Measurements from ENCODE around the gene C5orf46. TPM values are rescaled to one million over a fixed set of nuclear protein-coding genes. Genes with fewer than 3 reads are reported as not detected.
A peak's percentile ranks its signal among the peaks of the same experiment; 100 is the strongest.

The C5orf46 gene
- total and polyA plus RNA-seq, 9 of the 15 experiments (the other 6 are each of a cell fraction or from before 2014, with no cell fraction given): not detected

- ChIA-PET CTCF (ENCODE audit: low intra/inter-chr PET ratio) (interaction anchor here (1.2 to 1.3 kb wide), 2 partner anchors 77 to 870 kb away, joined by 3 read pairs; no protein-coding TSS in a partner anchor), POLR2A (no interaction called here)
- Histone ChIP-seq H3K9me3 (replicated peaks; ENCODE audit: control insufficient read depth, insufficient read depth, low read depth, low read length) (no peaks in the 10 kb centered on the region), H3K36me3 (ENCODE audit: control insufficient read depth, insufficient read depth, low read length) (no peaks in the 10 kb centered on the region), H3K9ac (ENCODE audit: insufficient read depth in 1 of 2, low read depth in 2 of 2, low read length in 2 of 2) (no peak overlapping the region), H4K20me1 (replicated peaks; ENCODE audit: control insufficient read depth, insufficient read depth, low read length) (no peaks in the 10 kb centered on the region), H3K27ac (ENCODE audit: extremely low read depth, low read depth, low read length) (no peak overlapping the region), H3K9me1 (ENCODE audit: control insufficient read depth, insufficient read depth, low read length) (no peaks in the 10 kb centered on the region), H3K4me3 (no peak overlapping the region), H2AFZ (ENCODE audit: low read depth, low read length) (no peak overlapping the region), H3K27me3 (ENCODE audit: control insufficient read depth in 2 of 2, insufficient read depth in 2 of 2, low read length in 2 of 2) (no peaks in the 10 kb centered on the region), H3K4me2 (ENCODE audit: insufficient read depth, low read length) (no peak overlapping the region), H3K4me1 (replicated peaks in 1 of 2; ENCODE audit: control insufficient read depth in 2 of 2, insufficient read depth in 2 of 2, low read length in 2 of 2) (no peaks in the 10 kb centered on the region), H3K79me2 (ENCODE audit: control insufficient read depth, insufficient read depth, low read length) (no peaks in the 10 kb centered on the region)
- ATAC-seq: peak; percentile 72
- peak; percentile 31 to 66 (median 58) for DNase-seq (ENCODE audit: extremely low read depth in 1 of 4, low spot score in 3 of 4)
- peak; percentile 95 for FAIRE-seq
- 0% methylated on average over 2 of the region's 2 CpGs for WGBS (ENCODE audit: insufficient coverage, low coverage, missing lambda C conversion rate)
- in situ Hi-C loops (cut with MboI) (no loop called here), intact Hi-C loops (cut with micrococcal nuclease) (loop anchor here (2.0 to 10.0 kb wide), 2 partner anchors 587 to 873 kb away; no protein-coding TSS in a partner anchor)
- BruUV-seq (replicated peaks): no TSS peak
- TF ChIP-seq GTF2A2 (tag; IDR thresholded peaks at IDR 0.05) (no peak), SMC3 (conservative IDR thresholded peaks at IDR 0.05; ENCODE audit: insufficient read depth, low read depth, low read length) (peak; percentile 47; the same call in 1 of the 2 replicates), RAD21 (CRISPR knock-in tag; conservative IDR thresholded peaks at IDR 0.05 in 1 of 2, IDR thresholded peaks at IDR 0.05 in 1 of 2) (peak; percentile 71), FOSL1 (tag; conservative IDR thresholded peaks at IDR 0.05) (no peak), BACH1 (tag; IDR thresholded peaks at IDR 0.05) (no peak), ZNF232 (CRISPR knock-in tag; IDR thresholded peaks at IDR 0.05) (no peak), HMGN3 (IDR thresholded peaks at IDR 0.05; ENCODE audit: borderline replicate concordance, extremely low read depth, insufficient read length, low read depth, low read length) (no peak), DEAF1 (CRISPR knock-in tag; IDR thresholded peaks at IDR 0.05) (0 out of 2 replicates have a peak, but pooled peaks have one; percentile 35), REST (IDR thresholded peaks at IDR 0.05; ENCODE audit: borderline replicate concordance) (peak; percentile 34; the same call in 1 of the 2 replicates), REST (CRISPR knock-in tag; IDR thresholded peaks at IDR 0.05; ENCODE audit: low read depth) (no peak), MCM2 (IDR thresholded peaks at IDR 0.05; ENCODE audit: low read depth) (no peak)
Observed at GRCh38 chr5:147857302-147858129, 48.8 kb downstream of the C5orf46 start.
